ENCODE measurements around the gene RAB40C.
A peak's percentile ranks its signal among the peaks of the same experiment; 100 is the strongest.

RAB40C gene

GRCh38 chr16:642189-643049 lies 52.6 kb downstream of the RAB40C start:
- Histone ChIP-seq H3K36me3 (ENCODE audit: control insufficient read depth, low read depth, low read length) (no peaks in the 10 kb centered on the region), H3K27ac (ENCODE audit: low read length) (no peak overlapping the region), H3K27me3 (ENCODE audit: control insufficient read depth, insufficient read depth, low read length) (peaks cover 10% of the 10 kb centered on the region), H3K4me1 (ENCODE audit: control insufficient read depth, low read depth, low read length) (peaks cover 9% of the 10 kb centered on the region), H3K9ac (ENCODE audit: low read length) (peak overlapping the region; percentile 59), H3K9me3 (ENCODE audit: control insufficient read depth, low read depth, low read length) (no peaks in the 10 kb centered on the region), H3K4me3 (ENCODE audit: low read length) (peak overlapping the region; percentile 65)

GRCh38 chr16:643050-643368 lies 53.1 kb downstream of the RAB40C start:
- Histone ChIP-seq H3K4me1 (ENCODE audit: control insufficient read depth, low read depth, low read length) (peaks cover 6% of the 10 kb centered on the region), H3K27me3 (ENCODE audit: control insufficient read depth, insufficient read depth, low read length) (peaks cover 10% of the 10 kb centered on the region), H3K9ac (ENCODE audit: low read length) (peak overlapping the region; percentile 59), H3K27ac (ENCODE audit: low read length) (no peak overlapping the region), H3K9me3 (ENCODE audit: control insufficient read depth, low read depth, low read length) (no peaks in the 10 kb centered on the region), H3K36me3 (ENCODE audit: control insufficient read depth, low read depth, low read length) (no peaks in the 10 kb centered on the region), H3K4me3 (ENCODE audit: low read length) (peak overlapping the region; percentile 65)

GRCh38 chr16:644556-644955 lies 54.7 kb downstream of the RAB40C start:
- Histone ChIP-seq H3K4me1 (ENCODE audit: control insufficient read depth, low read depth, low read length) (peaks cover 8% of the 10 kb centered on the region), H3K9ac (ENCODE audit: low read length) (no peak overlapping the region), H3K36me3 (ENCODE audit: control insufficient read depth, low read depth, low read length) (no peaks in the 10 kb centered on the region), H3K27ac (ENCODE audit: low read length) (no peak overlapping the region), H3K9me3 (ENCODE audit: control insufficient read depth, low read depth, low read length) (no peaks in the 10 kb centered on the region), H3K4me3 (ENCODE audit: low read length) (no peak overlapping the region), H3K27me3 (ENCODE audit: control insufficient read depth, insufficient read depth, low read length) (peaks cover 10% of the 10 kb centered on the region)

DNA sequence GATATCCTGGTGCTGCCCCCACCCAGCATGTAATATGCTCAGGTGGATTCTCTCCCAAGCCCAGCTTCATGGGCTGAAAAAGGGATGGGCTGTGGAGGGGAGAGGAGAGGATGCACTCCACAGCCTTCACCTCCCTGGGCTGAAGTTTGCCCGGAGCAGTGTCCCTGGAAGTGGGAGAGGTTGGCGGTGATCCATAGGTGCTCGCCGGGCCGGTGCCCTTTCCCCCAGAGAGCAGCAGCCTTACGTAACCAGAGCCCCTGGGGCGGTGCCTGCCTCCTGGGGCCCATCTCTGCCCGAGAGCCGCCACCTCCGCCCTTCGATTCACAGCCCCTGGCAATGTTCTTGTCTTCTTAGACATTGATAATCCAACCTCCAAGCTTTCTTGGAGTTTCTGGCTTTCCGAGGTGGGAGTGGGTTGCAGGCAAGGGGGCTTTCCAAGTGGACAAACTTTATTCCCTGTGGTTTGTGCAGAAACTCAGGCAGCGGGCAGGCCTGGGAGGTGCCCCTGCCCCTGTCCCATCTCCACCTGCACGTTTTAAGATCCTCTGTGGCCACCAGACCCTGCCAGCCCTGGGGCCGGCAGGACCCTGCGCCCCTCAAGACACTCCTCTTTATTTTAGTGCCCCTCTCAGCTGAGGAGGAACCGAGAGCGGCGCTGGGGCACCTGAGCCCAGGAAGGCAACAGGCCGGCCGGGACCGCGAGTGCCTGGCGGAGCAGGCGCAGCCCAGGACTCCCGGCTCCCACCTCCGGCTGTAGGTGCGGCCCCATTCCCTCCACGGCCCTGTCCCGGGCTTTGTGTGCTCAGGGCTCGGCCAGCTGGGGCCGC lies 56.2 kb downstream of the RAB40C start:
- no peaks in the 10 kb centered on the region for H3K9me3 ChIP-seq (ENCODE audit: control insufficient read depth, low read depth, low read length)
- no peak overlapping the region for H3K4me3 ChIP-seq (ENCODE audit: low read length)
- H3K4me1 ChIP-seq (ENCODE audit: control insufficient read depth, low read depth, low read length): peaks cover 8% of the 10 kb centered on the region
- H3K9ac ChIP-seq (ENCODE audit: low read length): no peak overlapping the region
- no peaks in the 10 kb centered on the region for H3K36me3 ChIP-seq (ENCODE audit: control insufficient read depth, low read depth, low read length)
- H3K27me3 ChIP-seq (ENCODE audit: control insufficient read depth, insufficient read depth, low read length): peaks cover 10% of the 10 kb centered on the region
- H3K27ac ChIP-seq (ENCODE audit: low read length): no peak overlapping the region

- peaks cover 5% of the 10 kb centered on the region for H3K4me1 ChIP-seq (ENCODE audit: control insufficient read depth, low read depth, low read length)
- H3K9me3 ChIP-seq (ENCODE audit: control insufficient read depth, low read depth, low read length): no peaks in the 10 kb centered on the region
- H3K9ac ChIP-seq (ENCODE audit: low read length): no peak overlapping the region
- no peak overlapping the region for H3K4me3 ChIP-seq (ENCODE audit: low read length)
- no peaks in the 10 kb centered on the region for H3K36me3 ChIP-seq (ENCODE audit: control insufficient read depth, low read depth, low read length)
- no peak overlapping the region for H3K27ac ChIP-seq (ENCODE audit: low read length)
- peaks cover 10% of the 10 kb centered on the region for H3K27me3 ChIP-seq (ENCODE audit: control insufficient read depth, insufficient read depth, low read length)
Measured at GRCh38 chr16:646679-647172, 56.9 kb downstream of the RAB40C start.

- no peak overlapping the region for H3K4me3 ChIP-seq (ENCODE audit: low read length)
- H3K27me3 ChIP-seq (ENCODE audit: control insufficient read depth, insufficient read depth, low read length): peaks cover 9% of the 10 kb centered on the region
- H3K9ac ChIP-seq (ENCODE audit: low read length): no peak overlapping the region
- no peaks in the 10 kb centered on the region for H3K36me3 ChIP-seq (ENCODE audit: control insufficient read depth, low read depth, low read length)
- H3K4me1 ChIP-seq (ENCODE audit: control insufficient read depth, low read depth, low read length): peaks cover 5% of the 10 kb centered on the region
- H3K9me3 ChIP-seq (ENCODE audit: control insufficient read depth, low read depth, low read length): no peaks in the 10 kb centered on the region
- no peak overlapping the region for H3K27ac ChIP-seq (ENCODE audit: low read length)
Measured at GRCh38 chr16:647173-647902, 57.5 kb downstream of the RAB40C start.

GRCh38 chr16:648071-648780 lies 58.4 kb downstream of the RAB40C start:
- Histone ChIP-seq H3K9me3 (ENCODE audit: control insufficient read depth, low read depth, low read length) (no peaks in the 10 kb centered on the region), H3K4me3 (ENCODE audit: low read length) (peak overlapping the region; percentile 75), H3K4me1 (ENCODE audit: control insufficient read depth, low read depth, low read length) (peaks cover 5% of the 10 kb centered on the region), H3K36me3 (ENCODE audit: control insufficient read depth, low read depth, low read length) (no peaks in the 10 kb centered on the region), H3K27ac (ENCODE audit: low read length) (peak overlapping the region; percentile 24), H3K9ac (ENCODE audit: low read length) (peak overlapping the region; percentile 74), H3K27me3 (ENCODE audit: control insufficient read depth, insufficient read depth, low read length) (peaks cover under 1% of the 10 kb centered on the region)

DNA sequence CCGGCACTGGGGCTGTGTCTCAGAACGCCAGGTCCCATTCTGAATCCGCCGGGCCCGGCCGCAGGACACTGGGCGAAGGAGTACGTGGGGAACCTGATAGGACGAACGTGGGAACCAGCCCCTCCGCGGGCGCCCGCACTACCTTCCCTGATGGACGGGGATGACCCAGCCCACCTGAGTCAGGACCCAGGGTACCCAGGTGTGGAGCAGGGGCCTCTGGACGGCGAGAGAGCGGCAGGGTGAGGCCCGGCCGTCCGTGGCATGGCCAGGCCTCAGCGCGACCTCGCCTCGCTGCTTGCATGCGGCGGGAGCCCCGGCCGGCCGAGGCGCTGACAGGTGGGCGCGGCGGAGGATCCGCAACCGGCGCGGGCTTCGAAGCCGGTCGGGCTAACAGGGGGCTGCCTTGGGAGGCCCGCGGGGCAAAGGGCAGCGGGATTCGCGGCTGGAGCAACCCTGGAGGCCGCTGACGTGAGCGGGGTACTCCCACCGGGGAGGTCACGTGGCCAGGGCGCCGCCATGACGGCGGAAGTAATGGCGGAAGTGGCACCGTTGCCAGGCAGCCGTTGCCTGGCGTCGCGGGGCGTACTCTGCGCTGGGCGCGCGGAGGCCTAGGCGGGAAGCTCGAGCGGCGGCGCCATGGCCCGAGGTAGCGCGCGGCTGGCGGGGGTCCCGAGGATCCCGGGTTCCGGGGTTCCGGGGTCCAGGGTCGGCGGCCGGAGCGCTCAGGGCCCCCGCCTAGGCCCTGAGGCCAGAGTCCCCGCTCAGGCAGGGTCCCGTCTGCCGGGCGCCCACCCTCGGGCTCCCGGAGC lies 59.1 kb downstream of the RAB40C start, which contains the start of gene WDR90:
Gene WDR90 (plus strand): TSS at position 585 of the 809 bp plus-strand sequence. CDS start 52 bp downstream, at position 637.
- H3K36me3 ChIP-seq (ENCODE audit: control insufficient read depth, low read depth, low read length): no peaks in the 10 kb centered on the region
- no peaks in the 10 kb centered on the region for H3K9me3 ChIP-seq (ENCODE audit: control insufficient read depth, low read depth, low read length)
- H3K27me3 ChIP-seq (ENCODE audit: control insufficient read depth, insufficient read depth, low read length): no peaks in the 10 kb centered on the region
- peaks cover 5% of the 10 kb centered on the region for H3K4me1 ChIP-seq (ENCODE audit: control insufficient read depth, low read depth, low read length)
- H3K9ac ChIP-seq (ENCODE audit: low read length): peak within 1 kb of the TSS; percentile 74
- H3K4me3 ChIP-seq (ENCODE audit: low read length): peak within 1 kb of the TSS; percentile 75
- peak within 1 kb of the TSS; percentile 24 for H3K27ac ChIP-seq (ENCODE audit: low read length)

- Histone ChIP-seq H3K27ac (ENCODE audit: low read length) (no peak overlapping the region), H3K27me3 (ENCODE audit: control insufficient read depth, insufficient read depth, low read length) (no peaks in the 10 kb centered on the region), H3K4me1 (ENCODE audit: control insufficient read depth, low read depth, low read length) (peaks cover 5% of the 10 kb centered on the region), H3K4me3 (ENCODE audit: low read length) (peak overlapping the region; percentile 75), H3K9me3 (ENCODE audit: control insufficient read depth, low read depth, low read length) (no peaks in the 10 kb centered on the region), H3K36me3 (ENCODE audit: control insufficient read depth, low read depth, low read length) (no peaks in the 10 kb centered on the region), H3K9ac (ENCODE audit: low read length) (peak overlapping the region; percentile 74)
Measured at GRCh38 chr16:649631-650030, 59.8 kb downstream of the RAB40C start.

DNA sequence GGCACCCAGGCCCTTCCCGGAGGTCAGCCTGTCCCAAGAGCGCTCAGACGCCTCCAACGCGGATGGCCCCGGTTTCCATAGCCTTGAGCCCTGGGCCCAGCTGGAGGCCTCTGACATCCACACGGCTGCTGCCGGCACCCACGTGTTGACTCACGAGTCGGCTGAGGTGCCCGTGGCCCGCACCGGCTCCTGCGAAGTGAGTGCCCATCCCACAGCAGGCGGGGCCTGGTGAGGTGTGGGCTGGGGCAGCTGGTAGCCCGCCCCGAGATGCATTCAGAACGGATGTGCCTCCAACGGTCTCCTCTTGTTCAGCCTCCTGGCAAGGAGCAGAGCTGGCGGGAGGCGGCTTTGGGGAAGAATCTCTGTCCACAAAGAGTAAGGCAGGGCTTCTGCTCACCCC lies 62.0 kb downstream of the RAB40C start:
- Histone ChIP-seq H3K27ac (ENCODE audit: low read length) (no peak overlapping the region), H3K36me3 (ENCODE audit: control insufficient read depth, low read depth, low read length) (no peaks in the 10 kb centered on the region), H3K9me3 (ENCODE audit: control insufficient read depth, low read depth, low read length) (no peaks in the 10 kb centered on the region)

More for the DNA sequence above, 62.0 kb downstream of the RAB40C start:
- no peak overlapping the region for H3K4me3 ChIP-seq (ENCODE audit: low read length)
- no peaks in the 10 kb centered on the region for H3K27me3 ChIP-seq (ENCODE audit: control insufficient read depth, insufficient read depth, low read length)
- peaks cover 5% of the 10 kb centered on the region for H3K4me1 ChIP-seq (ENCODE audit: control insufficient read depth, low read depth, low read length)
- H3K9ac ChIP-seq (ENCODE audit: low read length): no peak overlapping the region
